CD4-positive, alpha-beta memory T cell (primary cell): ENCODE results near the gene PMVK. TPM values are rescaled to one million over a fixed set of nuclear protein-coding genes. Genes with fewer than 3 reads are reported as not detected.

Source experiments
- CTCF ChIA-PET: fragments of 350-600 bp; sonication (Branson Sonifier 250); formaldehyde crosslinking; loops from one replicate; lab custom pipeline; 2021; ENCODE audit warnings: inconsistent platforms; ENCODE audit not compliant: partially characterized antibody; lab: Charles Lee
- POLR2A ChIA-PET: fragments of 350-600 bp; sonication (Branson Sonifier 250); formaldehyde crosslinking; loops from one replicate; lab custom pipeline; 2021; ENCODE audit not compliant: partially characterized antibody; lab: Charles Lee
- DNase-seq, 5 donors: peaks; one replicate each; pipeline versions ENCODE4 v3.0.0 to v3.0.0-alpha.2; 2020 to 2022; ENCODE audit warnings: mixed read lengths in 1 of 5
- H3K27ac ChIP-seq: one replicate; pipeline ENCODE4 v1.7.0; 2013; ENCODE audit warnings: low read depth, low read length
- H3K27me3 ChIP-seq: 2 replicates; pipeline ENCODE4 v1.7.0; 2013; ENCODE audit warnings: mild to moderate bottlenecking, low read length, moderate library complexity; ENCODE audit not compliant: insufficient read depth
- H3K36me3 ChIP-seq: 2 replicates; pipeline ENCODE4 v1.7.0; 2013; ENCODE audit warnings: mild to moderate bottlenecking, low read length, moderate library complexity; ENCODE audit not compliant: insufficient read depth
- H3K4me1 ChIP-seq: 2 replicates; pipeline ENCODE4 v1.7.0; 2013; ENCODE audit warnings: mild to moderate bottlenecking, low read length, moderate library complexity; ENCODE audit not compliant: insufficient read depth
- H3K4me3 ChIP-seq, 2 donors: one replicate each; pipeline ENCODE4 v1.7.0; 2013; ENCODE audit warnings: low read length in 2 of 2, mild to moderate bottlenecking in 1 of 2
- H3K9me3 ChIP-seq, 2 donors: one replicate each; pipeline ENCODE4 v1.7.0; 2013; ENCODE audit warnings: low read length in 2 of 2, control low read depth in 1 of 2; ENCODE audit not compliant: control insufficient read depth in 1 of 2
- H3K27ac Mint-ChIP-seq, 7 donors: one replicate each; pipeline ENCODE4 v1.8.0; 2020 to 2021; ENCODE audit warnings: mixed read lengths in 7 of 7, mild to moderate bottlenecking in 6 of 7, inconsistent platforms in 3 of 7, moderate library complexity in 3 of 7
- H3K27me3 Mint-ChIP-seq, 2 donors: one replicate each; pipeline ENCODE4 v1.8.0; 2020 to 2021; ENCODE audit warnings: mixed read lengths in 2 of 2
- H3K36me3 Mint-ChIP-seq, 2 donors: one replicate each; pipeline ENCODE4 v1.8.0; 2020 to 2021; ENCODE audit warnings: mixed read lengths in 2 of 2, inconsistent platforms in 1 of 2, mild to moderate bottlenecking in 1 of 2
- H3K4me1 Mint-ChIP-seq, 4 donors: one replicate each; pipeline ENCODE4 v1.8.0; 2020 to 2021; ENCODE audit warnings: mixed read lengths in 4 of 4, mild to moderate bottlenecking in 1 of 4
- H3K4me3 Mint-ChIP-seq, 8 donors: one replicate each; pipeline ENCODE4 v1.8.0; 2020 to 2021; ENCODE audit warnings: mixed read lengths in 8 of 8, mild to moderate bottlenecking in 7 of 8, moderate library complexity in 6 of 8, inconsistent platforms in 3 of 8
- H3K9me3 Mint-ChIP-seq, 8 donors: one replicate each; pipeline ENCODE4 v1.8.0; 2020 to 2021; ENCODE audit warnings: mixed read lengths in 8 of 8, mild to moderate bottlenecking in 5 of 8, inconsistent platforms in 3 of 8, moderate library complexity in 1 of 8
- intact Hi-C: fragments of 100-400 bp; cut with micrococcal nuclease; formaldehyde crosslinking; loops from one replicate; pipeline ENCODE4 v1.15.1; 2023
- polyA plus RNA-seq, 2 donors: library from polyadenylated mRNA; unstranded; fragments of 300-500 nt; fragmentation: Illumina TruSeq; gene quantifications; one replicate each; pipeline ENCODE4 v1.2.3, GENCODE V29; 2021
- total RNA-seq, 2 experiments: library from RNA; stranded (reverse); gene quantifications; one replicate each; pipeline ENCODE4 v1.2.3, GENCODE V29; 2021

The PMVK gene
- total and polyA plus RNA-seq, 4 experiments from 2014 or later, result 17.6 to 87.0 (median 41.4) TPM

DNA sequence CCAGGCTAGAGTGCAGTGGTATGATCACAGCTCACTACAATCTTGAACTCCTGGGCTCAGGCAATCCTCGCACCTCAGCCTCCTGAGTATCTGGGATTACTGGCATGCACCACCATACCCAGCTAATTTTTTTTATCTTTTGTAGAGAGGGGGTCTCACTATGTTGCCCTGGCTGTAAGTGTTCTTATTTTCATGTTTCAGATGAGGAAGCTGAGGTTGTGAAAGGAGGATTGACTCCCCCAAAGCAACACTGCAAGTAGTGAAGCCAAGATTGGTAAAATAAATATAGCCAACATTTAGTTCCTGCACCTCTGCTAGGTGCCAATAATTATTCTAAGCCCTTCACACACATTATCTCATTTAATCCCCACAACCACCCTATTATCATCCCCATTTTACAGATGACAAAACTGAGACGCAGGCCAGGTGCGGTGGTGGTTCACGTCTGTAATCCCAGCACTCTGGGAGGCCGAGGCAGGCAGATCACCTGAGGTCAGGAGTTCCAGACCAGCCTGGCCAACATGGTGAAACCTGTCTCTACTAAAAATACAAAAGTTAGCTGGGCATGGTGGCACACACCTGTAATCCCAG, 2.1 kb downstream of the PMVK start:
- Histone ChIP-seq H3K9me3 (no peaks in the 10 kb centered on the region), H3K27me3 (no peaks in the 10 kb centered on the region), H3K4me3 (no peak overlapping the region), H3K27ac (no peak overlapping the region), H3K36me3 (peaks cover 4% of the 10 kb centered on the region), H3K4me1 (peaks cover 33% of the 10 kb centered on the region)
- no peaks in the 10 kb centered on the region for H3K27me3 Mint-ChIP-seq
- POLR2A ChIA-PET, result interaction anchor here (2.4 to 4.0 kb wide), 2 partner anchors 10 to 81 kb away, joined by 8 to 51 read pairs; no protein-coding TSS in a partner anchor
- no peaks in the 10 kb centered on the region for H3K9me3 Mint-ChIP-seq
- peak overlapping the region in 3 of 7 donors; percentile 10 to 78 (median 51) for H3K27ac Mint-ChIP-seq
- H3K4me3 Mint-ChIP-seq, result peak overlapping the region in 2 of 8 donors; percentile 51 to 52
- DNase-seq, result no peak
- H3K36me3 Mint-ChIP-seq, result peaks cover 0 to 22% of the 10 kb centered on the region in 2 donors
- intact Hi-C loops, result no loop called here
- CTCF ChIA-PET, result interaction anchor here (0.6 to 8.0 kb wide), 6 partner anchors 10 to 317 kb away, joined by 3 to 65 read pairs (median 4); partner anchors contain the start of gene PBXIP1
- peaks cover 22 to 52% (median 41%) of the 10 kb centered on the region in 4 donors for H3K4me1 Mint-ChIP-seq

GRCh38 chr1:154931940-154932487, 4.5 kb downstream of the PMVK start:
- H3K4me1 ChIP-seq, result peaks cover 13% of the 10 kb centered on the region
- no peak for DNase-seq
- Mint-ChIP-seq H3K4me1 (peaks cover 11 to 34% (median 25%) of the 10 kb centered on the region in 4 donors), H3K27me3 (no peaks in the 10 kb centered on the region), H3K4me3 (no peak overlapping the region), H3K36me3 (peaks cover 14 to 32% of the 10 kb centered on the region in 2 donors), H3K9me3 (no peaks in the 10 kb centered on the region), H3K27ac (peak overlapping the region in 1 of 7 donors; percentile 35)
- H3K4me3 ChIP-seq, result no peak overlapping the region
- POLR2A ChIA-PET, result interaction anchor here (0.6 to 1.2 kb wide), 2 partner anchors 23 to 324 kb away, joined by 4 read pairs; partner anchors contain the start of gene ADAR
- CTCF ChIA-PET, result interaction anchor here (0.8 to 1.3 kb wide), 3 partner anchors 119 to 262 kb away, joined by 3 to 4 read pairs (median 3); partner anchors contain the start of genes ADAM15 and KRTCAP2
- peaks cover 12% of the 10 kb centered on the region for H3K36me3 ChIP-seq
- no peaks in the 10 kb centered on the region for H3K9me3 ChIP-seq
- no peaks in the 10 kb centered on the region for H3K27me3 ChIP-seq
- H3K27ac ChIP-seq, result no peak overlapping the region
- intact Hi-C loops, result no loop called here

DNA sequence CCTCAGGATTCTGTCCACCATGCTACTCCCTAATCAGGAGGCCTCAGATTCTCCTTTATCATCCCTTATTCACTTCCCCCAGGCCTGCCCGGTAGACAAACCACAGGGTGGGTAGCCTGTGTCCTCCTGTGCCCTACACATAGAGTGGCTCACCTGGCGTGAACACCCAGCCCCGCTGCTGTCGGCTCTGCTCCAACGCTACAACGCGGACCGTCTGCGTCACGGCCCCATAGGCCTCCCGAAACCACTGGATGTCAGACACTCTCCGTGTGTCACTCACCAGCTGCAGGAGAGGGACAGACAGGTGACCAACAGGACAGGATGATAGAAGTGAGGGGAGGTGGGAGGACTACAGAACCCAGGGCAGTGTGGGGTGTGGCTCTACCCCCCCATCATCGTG, 10.3 kb downstream of the PMVK start:
- Mint-ChIP-seq H3K27me3 (no peaks in the 10 kb centered on the region), H3K4me1 (peaks cover 4 to 17% (median 12%) of the 10 kb centered on the region in 4 donors), H3K27ac (peak overlapping the region in 3 of 7 donors; percentile 29 to 82 (median 73)), H3K4me3 (no peak overlapping the region), H3K9me3 (no peaks in the 10 kb centered on the region), H3K36me3 (peaks cover 44 to 61% of the 10 kb centered on the region in 2 donors)
- POLR2A ChIA-PET, result interaction anchor here (1.4 to 3.1 kb wide), 2 partner anchors 11 to 29 kb away, joined by 5 to 19 read pairs; partner anchors contain the start of genes PBXIP1 and PMVK
- Histone ChIP-seq H3K9me3 (no peaks in the 10 kb centered on the region), H3K27ac (no peak overlapping the region), H3K27me3 (no peaks in the 10 kb centered on the region), H3K36me3 (peaks cover 42% of the 10 kb centered on the region), H3K4me3 (no peak overlapping the region), H3K4me1 (peaks cover 13% of the 10 kb centered on the region)
- CTCF ChIA-PET, result interaction anchor here (2.5 kb wide), 1 partner anchor 10 kb away, joined by 10 read pairs; the partner anchor contains the start of gene PMVK
- intact Hi-C loops, result no loop called here
- DNase-seq, result no peak

- Mint-ChIP-seq H3K27me3 (no peaks in the 10 kb centered on the region), H3K4me3 (no peak overlapping the region), H3K36me3 (peaks cover 44 to 59% of the 10 kb centered on the region in 2 donors), H3K4me1 (peaks cover 4 to 17% (median 12%) of the 10 kb centered on the region in 4 donors), H3K27ac (peak overlapping the region in 6 of 7 donors; percentile 53 to 82 (median 68)), H3K9me3 (no peaks in the 10 kb centered on the region)
- Histone ChIP-seq H3K36me3 (peaks cover 42% of the 10 kb centered on the region), H3K27ac (peak overlapping the region; percentile 18), H3K4me1 (peaks cover 13% of the 10 kb centered on the region), H3K9me3 (no peaks in the 10 kb centered on the region), H3K4me3 (no peak overlapping the region), H3K27me3 (no peaks in the 10 kb centered on the region)
- ChIA-PET CTCF (interaction anchor here (2.5 kb wide), 1 partner anchor 11 kb away, joined by 10 read pairs; the partner anchor contains the start of gene PMVK), POLR2A (interaction anchor here (0.5 to 1.4 kb wide), 3 partner anchors 11 to 30 kb away, joined by 4 to 7 read pairs (median 5); partner anchors contain the start of genes PBXIP1 and PMVK)
- intact Hi-C loops, result no loop called here
- DNase-seq, result no peak
Observed at GRCh38 chr1:154925335-154926170, 11.0 kb downstream of the PMVK start.

- Mint-ChIP-seq H3K27ac (peak overlapping the region in 2 of 7 donors; percentile 24 to 71), H3K4me3 (no peak overlapping the region), H3K36me3 (peaks cover 40 to 52% of the 10 kb centered on the region in 2 donors), H3K4me1 (peaks cover 4 to 17% (median 12%) of the 10 kb centered on the region in 4 donors), H3K27me3 (no peaks in the 10 kb centered on the region), H3K9me3 (no peaks in the 10 kb centered on the region)
- Histone ChIP-seq H3K36me3 (peaks cover 36% of the 10 kb centered on the region), H3K27ac (no peak overlapping the region), H3K27me3 (no peaks in the 10 kb centered on the region), H3K4me1 (peaks cover 13% of the 10 kb centered on the region), H3K4me3 (no peak overlapping the region), H3K9me3 (no peaks in the 10 kb centered on the region)
- intact Hi-C loops, result no loop called here
- no peak for DNase-seq
- CTCF ChIA-PET, result interaction anchor here (2.5 kb wide), 1 partner anchor 12 kb away, joined by 10 read pairs; the partner anchor contains the start of gene PMVK
- POLR2A ChIA-PET, result no interaction called here
Observed at GRCh38 chr1:154923695-154924094, 12.8 kb downstream of the PMVK start.

DNA sequence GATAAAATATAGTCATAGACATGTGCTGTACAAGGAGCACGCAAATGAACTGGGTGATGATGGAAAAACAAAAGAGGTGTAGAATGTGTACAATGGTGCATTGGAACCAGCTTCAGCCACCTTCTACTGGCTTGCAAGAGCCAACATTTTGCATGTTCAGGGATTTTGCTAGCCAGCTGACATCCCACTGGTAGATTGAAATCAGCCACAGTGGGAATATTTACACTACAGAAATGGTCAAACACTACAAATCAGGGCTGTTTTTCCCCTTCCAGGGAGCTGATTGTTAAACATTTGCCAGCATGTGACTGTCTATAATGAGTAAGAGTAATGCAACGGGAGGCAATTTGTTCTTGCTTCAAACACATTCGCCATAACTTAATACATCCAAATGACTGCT, 23.2 kb downstream of the PMVK start:
- Histone ChIP-seq H3K4me1 (no peaks in the 10 kb centered on the region), H3K9me3 (no peaks in the 10 kb centered on the region), H3K27ac (no peak overlapping the region), H3K36me3 (no peaks in the 10 kb centered on the region), H3K27me3 (no peaks in the 10 kb centered on the region), H3K4me3 (no peak overlapping the region)
- POLR2A ChIA-PET, result no interaction called here
- H3K4me1 Mint-ChIP-seq, result no peaks in the 10 kb centered on the region
- H3K27me3 Mint-ChIP-seq, result no peaks in the 10 kb centered on the region
- H3K4me3 Mint-ChIP-seq, result no peak overlapping the region
- H3K27ac Mint-ChIP-seq, result no peak overlapping the region
- peaks cover 5 to 15% of the 10 kb centered on the region in 2 donors for H3K36me3 Mint-ChIP-seq
- DNase-seq, result no peak
- CTCF ChIA-PET, result interaction anchor here (0.8 to 1.3 kb wide), 3 partner anchors 17 to 260 kb away, joined by 3 read pairs; partner anchors contain the start of gene KRTCAP2
- H3K9me3 Mint-ChIP-seq, result peaks cover 0 to 5% (median 0%) of the 10 kb centered on the region in 8 donors
- intact Hi-C loops, result no loop called here
